HG02981 (cell line): ENCODE measurements around the gene UHMK1.
"Not testable (repeated sequence)": the region's sequence is repeated elsewhere in the genome, so short reads cannot be mapped to it uniquely, and the experiment has no call there.

Experiments used
- ATAC-seq: cut with Tn5 transposase; IDR thresholded peaks from one replicate; pipeline ENCODE4 v1.9.1; 2021; ENCODE audit warnings: mild to moderate bottlenecking, moderate library complexity; ENCODE audit not compliant: unreplicated experiment

UHMK1 gene, protein sequence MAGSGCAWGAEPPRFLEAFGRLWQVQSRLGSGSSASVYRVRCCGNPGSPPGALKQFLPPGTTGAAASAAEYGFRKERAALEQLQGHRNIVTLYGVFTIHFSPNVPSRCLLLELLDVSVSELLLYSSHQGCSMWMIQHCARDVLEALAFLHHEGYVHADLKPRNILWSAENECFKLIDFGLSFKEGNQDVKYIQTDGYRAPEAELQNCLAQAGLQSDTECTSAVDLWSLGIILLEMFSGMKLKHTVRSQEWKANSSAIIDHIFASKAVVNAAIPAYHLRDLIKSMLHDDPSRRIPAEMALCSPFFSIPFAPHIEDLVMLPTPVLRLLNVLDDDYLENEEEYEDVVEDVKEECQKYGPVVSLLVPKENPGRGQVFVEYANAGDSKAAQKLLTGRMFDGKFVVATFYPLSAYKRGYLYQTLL

DNA sequence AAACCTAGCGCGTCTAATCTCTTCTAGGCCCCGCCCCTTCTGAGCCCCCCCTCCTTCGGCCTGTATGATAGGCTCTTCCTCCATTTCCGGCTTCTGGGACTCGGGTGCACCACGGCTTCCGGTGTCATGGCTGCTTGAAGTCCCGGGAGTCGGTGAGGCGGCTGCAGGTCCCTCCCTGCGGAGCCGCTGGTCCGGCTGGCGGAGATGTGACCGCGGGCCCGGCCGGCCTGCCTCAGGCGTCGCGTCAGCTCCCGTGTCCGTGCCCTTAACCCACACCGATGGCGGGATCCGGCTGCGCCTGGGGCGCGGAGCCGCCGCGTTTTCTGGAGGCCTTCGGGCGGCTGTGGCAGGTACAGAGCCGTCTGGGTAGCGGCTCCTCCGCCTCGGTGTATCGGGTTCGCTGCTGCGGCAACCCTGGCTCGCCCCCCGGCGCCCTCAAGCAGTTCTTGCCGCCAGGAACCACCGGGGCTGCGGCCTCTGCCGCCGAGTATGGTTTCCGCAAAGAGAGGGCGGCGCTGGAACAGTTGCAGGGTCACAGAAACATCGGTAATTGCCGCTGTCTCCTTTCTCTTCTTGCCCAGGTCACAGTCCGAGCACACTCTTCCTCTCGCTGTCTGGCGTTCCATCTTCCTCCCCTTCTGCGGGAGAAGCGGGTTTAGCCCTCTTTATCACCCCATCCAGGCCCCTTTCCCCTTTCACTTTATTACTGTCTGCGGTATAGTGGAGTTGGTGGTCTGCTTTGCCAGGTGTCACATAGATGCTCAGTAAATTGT is at the start of gene UHMK1:
Gene UHMK1, plus strand, starts transcription at position 96 of the 773 bp plus-strand sequence. Its CDS starts 183 bp downstream, at position 279.
- peak; percentile 96 for ATAC-seq

DNA sequence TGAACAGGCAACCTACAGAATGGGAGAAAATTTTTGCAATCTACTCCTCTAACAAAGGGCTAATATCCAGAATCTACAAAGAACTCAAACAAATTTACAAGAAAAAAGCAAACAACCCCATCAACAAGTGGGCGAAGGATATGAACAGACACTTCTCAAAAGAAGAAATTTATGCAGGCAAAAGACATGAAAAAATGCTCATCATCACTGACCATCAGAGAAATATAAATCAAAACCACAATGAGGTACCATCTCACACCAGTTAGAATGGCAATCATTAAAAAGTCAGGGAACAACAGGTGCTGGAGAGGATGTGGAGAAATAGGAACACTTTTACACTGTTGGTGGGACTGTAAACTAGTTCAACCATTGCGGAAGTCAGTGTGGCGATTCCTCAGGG is 43.3 kb upstream of the UHMK1 start:
- not testable (repeated sequence) for ATAC-seq

DNA sequence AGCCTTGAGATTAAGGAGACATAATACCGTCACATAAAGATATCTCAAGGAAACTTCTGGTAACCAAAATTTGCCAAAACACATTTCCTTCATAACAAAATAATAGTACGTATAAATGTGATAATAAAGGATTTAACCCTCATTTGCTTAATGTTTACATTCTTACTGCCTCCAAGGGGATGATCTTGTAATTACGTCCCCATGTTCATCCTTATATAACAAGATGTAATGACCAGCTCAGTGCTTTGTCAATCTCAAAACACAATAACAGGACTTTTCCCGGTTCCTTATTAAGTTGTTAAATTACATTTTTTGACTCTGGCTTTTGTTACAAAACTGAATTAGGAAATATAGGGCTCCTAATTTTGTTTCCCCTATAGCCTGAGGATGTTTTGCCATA is 41.3 kb upstream of the UHMK1 start:
- no peak for ATAC-seq

DNA sequence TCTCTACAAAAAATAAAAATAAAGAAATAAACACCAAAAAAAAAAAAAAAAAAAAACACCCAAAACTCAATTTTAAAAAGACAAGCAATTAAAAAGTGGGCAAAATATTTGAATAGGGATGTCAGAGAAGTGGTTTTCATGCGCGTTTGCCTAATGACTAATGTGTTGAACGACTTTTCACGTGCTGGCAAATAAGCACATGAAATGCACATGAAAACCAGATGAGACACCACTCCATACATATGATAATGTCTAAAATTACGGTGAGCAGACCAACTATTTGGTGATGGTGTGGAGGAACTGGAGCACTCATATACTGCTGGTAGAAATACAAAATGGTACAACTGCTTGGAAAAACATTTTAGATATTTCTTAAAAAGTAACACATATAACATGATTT is 39.4 kb upstream of the UHMK1 start:
- ATAC-seq = peak; percentile 20

DNA sequence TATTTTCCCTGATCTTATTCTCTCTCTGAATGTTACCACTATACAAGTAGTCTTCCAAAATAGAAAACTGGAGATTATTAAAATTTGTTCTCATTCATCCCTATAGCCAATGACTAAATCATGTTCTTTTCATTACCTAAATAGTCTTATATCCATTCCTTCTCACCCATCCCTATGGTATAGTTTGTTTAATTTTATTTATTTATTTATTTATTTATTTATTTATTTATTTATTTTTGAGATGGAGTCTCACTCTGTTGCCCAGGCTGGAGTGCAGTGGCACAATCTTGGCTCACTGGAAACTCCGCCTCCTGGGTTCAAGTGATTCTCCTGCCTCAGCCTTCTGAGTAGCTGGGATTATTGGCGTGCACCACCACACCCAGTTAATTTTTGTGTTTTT is 35.2 kb upstream of the UHMK1 start:
- not testable (repeated sequence) for ATAC-seq

DNA sequence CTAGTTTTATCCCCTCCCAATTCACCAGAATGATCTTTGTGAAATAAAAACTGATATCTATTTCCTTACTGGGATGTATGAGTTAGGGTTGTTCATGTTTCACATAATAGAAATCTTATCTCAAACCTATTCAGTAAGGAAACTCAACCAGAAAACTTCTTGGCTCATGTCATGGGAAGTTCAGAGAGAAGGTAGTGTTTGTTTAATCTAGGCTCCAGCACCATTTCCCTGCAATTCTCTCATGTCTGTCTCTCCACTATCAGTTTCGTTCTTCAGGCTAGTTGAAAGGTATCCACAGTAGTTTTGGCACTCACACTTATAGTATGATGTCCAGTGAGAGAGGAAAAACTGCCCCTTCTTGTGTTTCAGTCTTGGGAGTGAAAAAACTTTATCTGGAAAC is 34.6 kb upstream of the UHMK1 start:
- ATAC-seq = no peak

DNA sequence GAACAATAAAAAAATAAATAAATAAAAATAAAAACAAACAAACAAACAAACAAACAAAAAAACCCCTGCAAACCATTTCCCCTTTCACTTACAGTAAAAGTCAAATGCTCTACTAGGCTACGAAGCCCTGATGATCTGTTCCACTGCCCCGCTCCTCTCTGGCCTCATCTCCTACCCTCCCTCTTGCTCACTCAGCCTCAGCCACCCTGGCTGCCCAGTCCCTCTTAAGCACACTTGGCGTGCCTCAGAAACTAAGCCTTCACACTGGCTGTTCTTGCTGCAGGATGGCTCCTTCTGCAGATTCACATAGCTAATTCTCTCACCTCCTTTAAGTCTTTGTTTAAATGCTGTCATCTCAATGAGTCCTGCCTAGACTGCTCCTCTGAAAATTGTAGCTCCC is 30.8 kb upstream of the UHMK1 start:
- no peak for ATAC-seq

DNA sequence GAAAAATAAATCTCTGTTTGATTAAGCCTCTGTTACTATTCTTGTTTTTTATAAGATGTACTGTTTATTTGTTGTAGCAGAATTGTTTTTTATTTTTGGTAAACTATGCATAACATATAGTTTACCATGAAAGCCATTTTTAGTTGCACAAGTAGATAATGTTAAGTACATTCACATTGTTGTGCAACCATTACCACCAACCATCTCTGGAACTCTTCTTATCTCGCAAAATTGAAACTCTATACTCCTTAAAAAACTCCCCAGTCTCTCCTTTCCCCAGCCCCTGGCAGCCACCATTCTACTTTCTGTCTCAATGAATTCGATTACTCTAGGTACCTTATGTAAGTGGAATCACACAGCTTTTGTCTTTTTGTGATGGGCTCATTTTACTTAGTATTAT is 27.4 kb upstream of the UHMK1 start:
- no peak for ATAC-seq

DNA sequence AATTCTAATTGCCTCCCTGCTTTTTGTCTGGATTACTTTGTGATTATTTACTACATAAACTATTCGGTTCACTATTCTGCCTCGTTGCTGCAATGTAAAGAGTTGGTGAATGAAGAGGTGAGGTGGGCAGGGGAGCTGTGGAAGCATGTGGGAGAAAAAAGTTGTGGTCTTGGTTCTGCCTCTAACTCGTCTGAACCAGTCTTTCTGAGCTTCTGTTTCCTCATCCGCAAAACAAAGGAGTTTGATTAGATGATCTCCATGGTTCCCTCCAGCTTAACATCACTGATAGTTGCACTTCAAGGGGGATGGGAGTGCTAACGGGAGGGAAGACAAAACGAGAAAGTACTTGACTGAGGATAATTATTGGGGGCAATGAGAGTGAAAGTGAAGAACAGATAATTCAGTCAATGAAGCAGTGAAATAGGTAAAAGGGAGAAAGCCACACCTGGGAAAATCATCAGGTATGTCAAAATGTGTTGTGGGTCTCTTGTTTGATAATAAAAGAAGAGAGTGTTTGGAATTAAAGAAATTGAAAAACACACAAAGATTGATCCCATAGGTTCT is 26.2 kb upstream of the UHMK1 start:
- ATAC-seq = no peak

DNA sequence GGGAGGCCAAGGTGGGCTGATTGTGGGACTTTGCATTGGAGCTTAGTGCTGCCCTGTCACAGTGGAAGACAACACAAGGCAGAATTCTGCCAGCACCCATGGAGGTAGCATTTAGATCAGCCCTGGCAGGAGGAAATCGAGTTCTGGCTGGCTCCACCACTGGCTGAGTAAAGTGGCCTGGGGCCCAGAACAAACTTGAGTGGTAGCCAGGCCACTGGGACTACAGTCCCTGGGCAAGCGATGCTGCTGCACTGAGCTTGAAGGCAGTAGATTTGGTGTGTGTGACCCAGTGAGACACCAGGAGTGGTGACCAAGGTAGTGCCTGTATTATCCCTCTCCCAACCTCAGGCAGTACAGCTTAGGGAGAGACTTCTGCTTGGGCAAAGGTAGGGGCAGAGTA is 22.5 kb upstream of the UHMK1 start:
- no peak for ATAC-seq

DNA sequence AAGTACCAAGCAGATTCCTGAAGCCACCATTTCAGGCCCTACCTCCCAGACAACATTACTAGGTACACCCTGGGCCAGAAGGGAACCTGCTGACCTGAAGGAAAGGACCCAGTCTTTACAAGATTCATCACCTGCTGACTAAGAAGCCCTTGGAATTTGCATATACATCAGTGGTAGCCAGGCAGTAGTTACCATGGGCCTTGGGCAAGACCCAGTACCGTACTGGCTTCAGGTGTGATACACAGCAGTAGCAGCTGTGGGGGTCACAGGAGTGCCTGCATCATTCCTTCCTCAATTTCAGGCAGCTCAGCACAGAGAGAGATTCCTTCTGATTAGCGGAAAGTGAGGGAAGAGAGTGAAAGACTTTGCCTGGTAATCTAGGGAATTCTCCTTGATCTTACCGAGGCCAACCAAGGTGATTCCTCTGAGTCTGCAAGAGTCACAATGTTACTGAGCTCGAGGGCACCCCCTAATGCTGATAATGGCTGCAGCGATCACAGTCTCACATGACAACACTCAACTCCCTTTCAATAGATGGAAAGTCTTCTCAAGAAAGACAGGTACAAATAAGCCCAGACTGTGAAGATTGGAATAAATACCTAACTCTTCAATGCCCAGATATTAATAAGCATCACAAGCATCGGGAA is 22.0 kb upstream of the UHMK1 start:
- no peak for ATAC-seq

DNA sequence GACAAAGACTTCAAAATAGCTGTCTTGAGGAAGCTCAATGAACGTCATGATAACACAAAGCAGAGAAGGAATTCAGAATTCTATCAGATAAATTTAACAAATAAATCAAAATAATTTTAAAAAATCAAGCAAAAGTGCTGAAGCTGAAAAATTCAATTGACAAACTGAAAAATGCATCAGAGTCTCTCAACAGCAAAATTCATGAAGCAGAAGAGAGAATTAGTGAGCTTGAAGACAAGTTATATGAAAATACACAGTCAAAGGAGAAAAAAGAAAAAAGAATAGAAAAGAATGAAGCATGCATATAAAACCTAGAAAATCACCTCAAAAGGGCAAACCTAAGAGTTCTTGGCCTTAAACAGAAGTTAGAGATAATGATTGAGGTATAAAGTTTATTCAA is 21.0 kb upstream of the UHMK1 start:
- ATAC-seq = no peak

DNA sequence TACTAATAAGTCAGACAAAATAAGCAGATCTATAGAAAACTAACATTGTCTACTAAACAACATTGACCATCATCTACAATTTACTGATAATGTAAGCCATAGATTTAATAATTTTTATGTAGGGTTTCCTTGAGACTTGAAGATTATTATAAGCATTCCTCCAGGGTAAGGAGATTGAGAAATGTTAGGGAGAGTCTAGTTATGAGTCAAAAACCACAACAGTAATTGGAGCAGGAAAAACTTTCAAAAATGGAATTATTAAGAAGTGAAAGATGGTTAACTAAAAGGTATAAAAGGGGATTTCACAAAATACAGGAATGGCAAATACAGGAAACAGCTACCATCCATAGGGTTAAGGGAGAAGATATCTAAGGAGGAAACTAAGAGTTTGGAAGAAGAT is 12.4 kb upstream of the UHMK1 start:
- no peak for ATAC-seq

DNA sequence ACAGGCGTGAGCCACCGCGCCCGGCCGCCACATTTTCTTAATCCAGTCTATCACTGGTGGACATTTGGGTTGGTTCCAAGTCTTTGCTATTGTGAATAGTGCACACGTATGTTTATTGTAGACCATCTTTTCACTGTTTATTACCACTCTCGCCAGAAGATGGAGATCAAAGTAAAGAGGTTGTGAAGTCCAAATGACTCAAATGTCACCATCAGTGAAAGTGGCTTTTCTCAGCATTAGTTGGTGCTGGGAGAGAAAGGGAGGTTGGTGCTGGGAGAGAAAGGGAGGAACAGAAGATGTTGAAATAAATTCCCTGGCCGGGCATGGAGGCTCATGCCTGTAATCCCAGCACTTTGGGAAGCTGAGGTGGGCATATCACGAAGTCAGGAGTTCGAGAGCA is 10.4 kb upstream of the UHMK1 start:
- ATAC-seq = no peak

DNA sequence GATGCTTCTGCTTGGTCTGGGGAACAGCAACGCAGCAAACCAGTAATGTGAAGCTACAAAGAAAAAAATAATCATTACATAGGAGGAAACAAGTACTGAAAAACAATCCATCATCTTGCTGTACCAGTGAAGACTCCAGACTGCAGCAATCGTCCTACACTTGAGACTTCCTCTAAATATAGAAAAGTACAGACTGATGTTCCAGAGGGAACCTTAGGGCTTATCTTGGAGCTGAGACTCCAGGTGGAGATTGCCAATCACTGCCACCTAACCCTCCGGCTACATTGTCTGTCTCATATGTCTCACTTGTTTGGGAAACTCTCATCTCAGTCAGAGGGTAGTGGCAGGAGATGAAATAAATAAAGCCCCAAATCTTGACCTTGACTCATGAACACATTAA is 9.4 kb upstream of the UHMK1 start:
- ATAC-seq = no peak

DNA sequence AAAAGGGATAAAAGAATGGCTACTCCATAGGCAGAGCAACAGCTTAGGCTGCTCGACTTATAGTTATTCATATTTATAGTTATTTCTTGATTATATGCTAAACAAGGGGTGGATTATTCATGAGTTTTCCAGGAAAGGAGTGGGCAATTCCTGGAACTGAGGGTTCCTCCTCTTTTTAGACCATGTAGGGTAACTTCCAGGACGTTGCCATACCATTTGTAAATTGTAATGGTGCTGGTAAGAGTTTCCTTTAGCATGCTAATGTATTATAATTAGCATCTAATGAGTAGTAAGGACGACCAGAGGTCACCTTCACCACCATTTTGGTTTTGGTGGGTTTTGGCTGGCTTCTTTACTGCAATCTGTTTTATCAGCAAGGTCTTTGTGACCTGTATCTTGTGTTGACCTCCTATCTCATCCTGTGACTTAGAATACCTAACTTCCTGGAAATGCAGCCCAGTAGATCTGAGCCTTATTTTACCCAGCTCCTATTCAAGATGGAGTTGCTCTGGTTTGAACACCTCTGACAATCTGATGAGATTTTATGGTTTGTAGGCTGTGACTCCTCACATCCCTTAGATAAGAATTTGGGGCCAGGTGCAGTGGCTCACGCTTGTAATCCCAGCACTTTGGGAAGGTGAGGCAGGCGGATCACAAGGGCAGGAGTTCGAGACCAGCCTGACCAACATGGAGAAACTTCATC is 1.9 kb upstream of the UHMK1 start:
- not testable (repeated sequence) for ATAC-seq

DNA sequence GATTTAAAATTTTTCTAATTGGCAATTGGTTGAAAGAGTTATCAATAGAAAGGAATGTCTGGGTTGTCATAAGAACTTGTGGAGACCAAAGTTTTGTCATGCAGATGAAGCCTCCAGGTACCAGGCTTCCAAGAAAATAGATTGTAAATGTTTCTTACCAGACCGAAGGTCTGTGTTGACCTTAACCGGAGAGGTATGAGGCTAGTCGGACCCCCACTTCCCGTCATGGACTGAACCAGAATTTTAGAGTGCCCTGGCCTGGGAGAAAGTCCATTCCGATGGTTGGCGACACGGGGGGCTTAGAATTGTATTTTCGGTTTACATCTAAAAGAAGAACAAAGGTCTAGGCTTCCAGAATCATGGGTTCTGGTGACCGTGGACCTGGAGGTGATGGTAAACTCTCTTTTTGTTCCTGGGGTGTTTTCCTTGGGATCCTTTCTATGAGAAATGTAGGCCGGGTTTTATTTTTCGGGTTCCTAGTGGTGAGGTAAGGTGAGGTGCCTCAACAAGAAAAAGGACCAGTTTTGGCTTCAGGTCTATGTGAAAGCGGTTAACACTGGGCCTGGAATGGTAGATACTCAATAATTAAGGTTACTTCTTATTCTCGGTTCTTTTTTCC is 405 bp upstream of the UHMK1 start:
- no peak for ATAC-seq

DNA sequence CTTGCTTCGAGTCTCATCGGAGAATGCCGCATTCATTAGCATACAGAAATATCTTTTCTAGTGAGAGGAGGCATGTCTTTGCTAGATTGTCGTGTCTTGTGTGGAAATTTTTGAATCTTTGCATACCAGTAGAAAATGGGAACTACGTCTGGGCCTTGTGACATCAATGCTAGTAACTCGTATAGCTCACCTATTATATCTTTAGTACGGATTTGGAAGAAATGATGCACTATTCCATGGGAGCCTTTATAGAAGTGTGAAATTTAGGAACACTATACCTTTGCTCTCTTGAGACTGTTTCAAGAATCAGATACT is 835 bp downstream of the UHMK1 start:
- ATAC-seq = peak; percentile 25

DNA sequence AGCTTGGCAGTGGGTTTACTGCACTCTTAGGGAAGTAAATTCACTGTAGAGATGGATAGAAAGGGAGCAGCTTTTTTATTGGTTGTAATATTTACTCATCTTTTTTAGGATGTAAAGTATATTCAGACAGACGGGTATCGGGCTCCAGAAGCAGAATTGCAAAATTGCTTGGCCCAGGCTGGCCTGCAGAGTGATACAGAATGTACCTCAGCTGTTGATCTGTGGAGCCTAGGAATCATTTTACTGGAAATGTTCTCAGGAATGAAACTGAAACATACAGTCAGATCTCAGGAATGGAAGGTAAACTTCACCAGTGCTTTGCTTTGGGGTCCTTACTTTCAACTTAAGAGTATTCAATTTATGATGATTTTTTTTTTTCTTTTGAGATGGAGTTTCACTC is 3.2 kb downstream of the UHMK1 start:
- ATAC-seq = no peak

DNA sequence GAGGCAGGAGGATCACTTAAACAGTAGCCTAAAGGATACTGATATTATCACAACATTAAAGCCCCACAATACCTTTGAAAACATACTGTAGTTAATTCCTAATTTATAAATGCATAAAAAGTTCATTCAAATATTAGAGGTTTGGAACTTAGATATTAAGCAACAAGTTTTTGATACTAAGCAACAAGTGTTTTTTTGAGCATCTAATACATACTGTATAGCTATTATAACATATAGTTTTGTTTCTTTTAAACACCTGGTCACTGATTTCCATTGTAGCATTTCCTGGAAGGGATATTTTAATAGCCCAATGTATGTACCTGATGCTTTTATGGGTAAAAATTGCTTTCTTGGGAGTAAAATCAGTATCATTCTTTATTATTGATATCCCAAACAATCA is 4.5 kb downstream of the UHMK1 start:
- no peak for ATAC-seq

DNA sequence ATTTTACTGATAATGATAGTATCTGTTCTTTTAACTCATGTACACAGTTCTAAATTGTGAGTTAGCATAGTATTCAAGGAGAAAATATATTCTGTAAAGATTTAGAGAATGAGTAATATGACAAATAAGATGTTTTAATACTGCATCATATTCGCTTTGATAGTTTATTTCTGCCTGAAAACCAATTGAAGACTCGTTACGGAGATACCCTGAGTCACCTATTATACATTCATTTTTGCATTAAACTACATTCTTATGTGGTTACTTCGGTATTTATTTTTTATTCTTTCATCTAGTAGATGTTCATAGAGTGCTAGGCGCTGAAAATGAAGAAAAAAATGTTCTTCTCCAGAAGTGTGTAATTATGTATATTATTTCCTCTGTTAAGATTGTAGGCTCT is 5.3 kb downstream of the UHMK1 start:
- no peak for ATAC-seq
